ENCODE data around the gene SLC2A13. TPM values are rescaled to one million over a fixed set of nuclear protein-coding genes. Genes with fewer than 3 reads are reported as not detected.

SLC2A13 gene
- total RNA-seq, 1 donor from 2014 or later = 5.2 TPM

- Mint-ChIP-seq H3K27ac (ENCODE audit: unreplicated experiment) (no peak overlapping the region), H3K4me1 (ENCODE audit: low read depth, unreplicated experiment) (peaks cover 12% of the 10 kb centered on the region), H3K9me3 (ENCODE audit: unreplicated experiment) (no peaks in the 10 kb centered on the region), H3K36me3 (ENCODE audit: unreplicated experiment) (no peaks in the 10 kb centered on the region), H3K27me3 (ENCODE audit: unreplicated experiment) (no peaks in the 10 kb centered on the region), H3K4me3 (ENCODE audit: unreplicated experiment) (no peak overlapping the region)
- TF ChIP-seq, protein P1, sequence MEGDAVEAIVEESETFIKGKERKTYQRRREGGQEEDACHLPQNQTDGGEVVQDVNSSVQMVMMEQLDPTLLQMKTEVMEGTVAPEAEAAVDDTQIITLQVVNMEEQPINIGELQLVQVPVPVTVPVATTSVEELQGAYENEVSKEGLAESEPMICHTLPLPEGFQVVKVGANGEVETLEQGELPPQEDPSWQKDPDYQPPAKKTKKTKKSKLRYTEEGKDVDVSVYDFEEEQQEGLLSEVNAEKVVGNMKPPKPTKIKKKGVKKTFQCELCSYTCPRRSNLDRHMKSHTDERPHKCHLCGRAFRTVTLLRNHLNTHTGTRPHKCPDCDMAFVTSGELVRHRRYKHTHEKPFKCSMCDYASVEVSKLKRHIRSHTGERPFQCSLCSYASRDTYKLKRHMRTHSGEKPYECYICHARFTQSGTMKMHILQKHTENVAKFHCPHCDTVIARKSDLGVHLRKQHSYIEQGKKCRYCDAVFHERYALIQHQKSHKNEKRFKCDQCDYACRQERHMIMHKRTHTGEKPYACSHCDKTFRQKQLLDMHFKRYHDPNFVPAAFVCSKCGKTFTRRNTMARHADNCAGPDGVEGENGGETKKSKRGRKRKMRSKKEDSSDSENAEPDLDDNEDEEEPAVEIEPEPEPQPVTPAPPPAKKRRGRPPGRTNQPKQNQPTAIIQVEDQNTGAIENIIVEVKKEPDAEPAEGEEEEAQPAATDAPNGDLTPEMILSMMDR (IDR thresholded peaks at IDR 0.05; ENCODE audit: partially characterized antibody, unreplicated experiment) = no peak
- DNase-seq = no peak
Measured at GRCh38 chr12:40028296-40028695, 77.6 kb downstream of the SLC2A13 start.

GRCh38 chr12:40022850-40023249 lies 83.0 kb downstream of the SLC2A13 start:
- Mint-ChIP-seq H3K4me3 (ENCODE audit: unreplicated experiment) (no peak overlapping the region), H3K27me3 (ENCODE audit: unreplicated experiment) (no peaks in the 10 kb centered on the region), H3K27ac (ENCODE audit: unreplicated experiment) (no peak overlapping the region), H3K9me3 (ENCODE audit: unreplicated experiment) (no peaks in the 10 kb centered on the region), H3K36me3 (ENCODE audit: unreplicated experiment) (no peaks in the 10 kb centered on the region), H3K4me1 (ENCODE audit: low read depth, unreplicated experiment) (peaks cover 9% of the 10 kb centered on the region)
- TF ChIP-seq, protein P1 (IDR thresholded peaks at IDR 0.05; ENCODE audit: partially characterized antibody, unreplicated experiment) = no peak
- DNase-seq = no peak

DNA sequence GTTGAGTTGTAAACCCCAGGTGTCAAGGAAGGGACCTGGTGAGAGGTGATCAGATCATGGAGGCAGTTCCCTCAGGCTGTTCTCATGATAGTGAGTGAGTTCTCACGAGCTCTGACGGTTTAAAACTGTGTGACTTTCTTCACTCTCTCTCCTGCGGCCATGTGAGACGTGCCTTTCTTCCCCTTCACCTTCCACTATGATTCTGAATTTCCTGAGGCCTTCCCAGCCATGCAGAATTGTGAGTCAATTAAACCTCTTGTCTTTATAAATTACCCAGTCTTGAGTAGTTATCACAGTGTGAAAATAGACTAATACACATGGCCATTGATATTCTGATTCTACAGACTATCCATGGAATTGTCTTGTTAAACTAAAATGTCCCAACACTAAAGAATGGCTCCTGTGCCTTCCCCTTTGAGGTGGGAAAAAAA lies 85.6 kb downstream of the SLC2A13 start:
- peaks cover 10% of the 10 kb centered on the region for H3K4me1 Mint-ChIP-seq (ENCODE audit: low read depth, unreplicated experiment)
- DNase-seq = no peak
- no peaks in the 10 kb centered on the region for H3K9me3 Mint-ChIP-seq (ENCODE audit: unreplicated experiment)
- H3K36me3 Mint-ChIP-seq (ENCODE audit: unreplicated experiment) = no peaks in the 10 kb centered on the region
- H3K4me3 Mint-ChIP-seq (ENCODE audit: unreplicated experiment) = no peak overlapping the region
- H3K27me3 Mint-ChIP-seq (ENCODE audit: unreplicated experiment) = no peaks in the 10 kb centered on the region
- H3K27ac Mint-ChIP-seq (ENCODE audit: unreplicated experiment) = no peak overlapping the region
- TF ChIP-seq, protein P1 (IDR thresholded peaks at IDR 0.05; ENCODE audit: partially characterized antibody, unreplicated experiment) = no peak

DNA sequence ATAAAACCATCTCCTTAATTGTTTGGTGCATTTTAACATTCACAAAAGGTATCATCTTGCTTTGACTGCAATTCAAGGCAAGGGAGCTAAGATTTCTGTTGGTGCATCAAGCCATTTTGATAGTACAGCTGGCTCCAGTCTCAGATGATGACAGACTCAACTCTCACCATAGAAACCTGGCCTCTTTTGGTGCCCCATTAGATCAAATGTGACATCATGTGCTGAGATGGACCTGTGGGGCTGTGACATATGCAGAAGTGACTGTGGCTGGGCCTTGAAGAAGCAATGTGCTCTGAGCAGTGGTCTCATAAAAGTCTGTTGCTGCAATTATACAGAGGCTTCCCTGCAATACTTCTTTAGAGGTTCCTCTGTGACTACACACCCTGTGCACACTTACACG lies 88.4 kb downstream of the SLC2A13 start:
- Mint-ChIP-seq H3K9me3 (ENCODE audit: unreplicated experiment) (no peaks in the 10 kb centered on the region), H3K4me3 (ENCODE audit: unreplicated experiment) (no peak overlapping the region), H3K36me3 (ENCODE audit: unreplicated experiment) (no peaks in the 10 kb centered on the region), H3K27ac (ENCODE audit: unreplicated experiment) (no peak overlapping the region), H3K4me1 (ENCODE audit: low read depth, unreplicated experiment) (peaks cover 4% of the 10 kb centered on the region), H3K27me3 (ENCODE audit: unreplicated experiment) (no peaks in the 10 kb centered on the region)
- DNase-seq = no peak
- TF ChIP-seq, protein P1 (IDR thresholded peaks at IDR 0.05; ENCODE audit: partially characterized antibody, unreplicated experiment) = no peak

GRCh38 chr12:40016980-40017379 lies 88.9 kb downstream of the SLC2A13 start:
- no peak for DNase-seq
- Mint-ChIP-seq H3K27me3 (ENCODE audit: unreplicated experiment) (no peaks in the 10 kb centered on the region), H3K9me3 (ENCODE audit: unreplicated experiment) (no peaks in the 10 kb centered on the region), H3K4me3 (ENCODE audit: unreplicated experiment) (no peak overlapping the region), H3K4me1 (ENCODE audit: low read depth, unreplicated experiment) (peaks cover 4% of the 10 kb centered on the region), H3K36me3 (ENCODE audit: unreplicated experiment) (no peaks in the 10 kb centered on the region), H3K27ac (ENCODE audit: unreplicated experiment) (no peak overlapping the region)
- TF ChIP-seq, protein P1 (IDR thresholded peaks at IDR 0.05; ENCODE audit: partially characterized antibody, unreplicated experiment) = no peak

Data from glutamatergic neuron (in vitro differentiated cells).